NCI-H1436 treated with DMSO at 0.1 percent for 48 hours (cell line): Measurements from ENCODE around the gene TRPV2.
"Not testable (repeated sequence)": the region's sequence is repeated elsewhere in the genome, so short reads cannot be mapped to it uniquely, and the experiment has no call there.

ENCODE experiments used
- DNase-seq: peaks from one replicate; lab custom pipeline; 2025; lab: John Stamatoyannopoulos, UW

The TRPV2 gene

GRCh38 chr17:16438173-16438556 lies 22.8 kb downstream of the TRPV2 start:
- no peak for DNase-seq

GRCh38 chr17:16438557-16439302 lies 23.4 kb downstream of the TRPV2 start:
- peak; percentile 99 for DNase-seq

GRCh38 chr17:16439303-16439791 lies 24.0 kb downstream of the TRPV2 start:
- no peak for DNase-seq

GRCh38 chr17:16439811-16440351 lies 24.5 kb downstream of the TRPV2 start:
- no peak for DNase-seq

- DNase-seq, result not testable (repeated sequence)
Measured at GRCh38 chr17:16440354-16440753, 25.0 kb downstream of the TRPV2 start.

- no peak for DNase-seq
Measured at GRCh38 chr17:16440901-16441629, 25.7 kb downstream of the TRPV2 start.

GRCh38 chr17:16442141-16442540 lies 26.8 kb downstream of the TRPV2 start:
- no peak for DNase-seq

- DNase-seq, result no peak
Measured at GRCh38 chr17:16442594-16443510, 27.5 kb downstream of the TRPV2 start.

- DNase-seq, result no peak
Measured at GRCh38 chr17:16443511-16444257, 28.3 kb downstream of the TRPV2 start.

GRCh38 chr17:16444258-16444886 lies 29.0 kb downstream of the TRPV2 start:
- no peak for DNase-seq

GRCh38 chr17:16446338-16446983 lies 31.1 kb downstream of the TRPV2 start:
- DNase-seq, result no peak

GRCh38 chr17:16447676-16448075 lies 32.3 kb downstream of the TRPV2 start:
- DNase-seq, result no peak

- no peak for DNase-seq
Measured at GRCh38 chr17:16448490-16448889, 33.1 kb downstream of the TRPV2 start.

- DNase-seq, result no peak
Measured at GRCh38 chr17:16449121-16449570, 33.8 kb downstream of the TRPV2 start.

GRCh38 chr17:16450028-16450427 lies 34.7 kb downstream of the TRPV2 start:
- no peak for DNase-seq

- not testable (repeated sequence) for DNase-seq
Measured at GRCh38 chr17:16452268-16452667, 36.9 kb downstream of the TRPV2 start.

GRCh38 chr17:16453493-16453851 lies 38.1 kb downstream of the TRPV2 start:
- DNase-seq, result no peak

- no peak for DNase-seq
Measured at GRCh38 chr17:16455997-16456741, 40.8 kb downstream of the TRPV2 start.

- no peak for DNase-seq
Measured at GRCh38 chr17:16456742-16457316, 41.5 kb downstream of the TRPV2 start.
